Measurements from ENCODE around the gene PRPF18.

DNA sequence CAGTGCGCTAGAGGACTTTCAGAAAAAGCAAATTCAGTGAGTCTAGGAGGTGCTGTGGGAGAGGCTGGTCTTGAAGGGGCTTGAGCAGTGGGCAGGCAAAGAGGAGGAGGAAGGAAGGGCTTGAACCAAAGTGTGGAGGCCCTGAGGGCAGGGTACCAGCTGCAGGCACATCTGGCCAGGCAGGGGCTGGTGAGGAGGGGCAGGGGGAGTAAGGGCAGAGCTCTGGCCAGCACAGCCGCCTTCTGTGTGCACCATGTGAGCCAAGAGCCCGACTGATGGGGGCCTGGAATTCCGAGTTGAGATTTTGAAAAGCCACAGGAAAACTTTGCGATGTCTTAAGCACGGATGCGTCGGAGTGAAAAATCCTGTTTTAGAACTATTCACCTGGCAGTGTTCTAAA lies 74.5 kb downstream of the PRPF18 start:
- TF ChIP-seq POLR2A (IDR thresholded peaks at IDR 0.05), result no peak
- TF ChIP-seq, protein P1, sequence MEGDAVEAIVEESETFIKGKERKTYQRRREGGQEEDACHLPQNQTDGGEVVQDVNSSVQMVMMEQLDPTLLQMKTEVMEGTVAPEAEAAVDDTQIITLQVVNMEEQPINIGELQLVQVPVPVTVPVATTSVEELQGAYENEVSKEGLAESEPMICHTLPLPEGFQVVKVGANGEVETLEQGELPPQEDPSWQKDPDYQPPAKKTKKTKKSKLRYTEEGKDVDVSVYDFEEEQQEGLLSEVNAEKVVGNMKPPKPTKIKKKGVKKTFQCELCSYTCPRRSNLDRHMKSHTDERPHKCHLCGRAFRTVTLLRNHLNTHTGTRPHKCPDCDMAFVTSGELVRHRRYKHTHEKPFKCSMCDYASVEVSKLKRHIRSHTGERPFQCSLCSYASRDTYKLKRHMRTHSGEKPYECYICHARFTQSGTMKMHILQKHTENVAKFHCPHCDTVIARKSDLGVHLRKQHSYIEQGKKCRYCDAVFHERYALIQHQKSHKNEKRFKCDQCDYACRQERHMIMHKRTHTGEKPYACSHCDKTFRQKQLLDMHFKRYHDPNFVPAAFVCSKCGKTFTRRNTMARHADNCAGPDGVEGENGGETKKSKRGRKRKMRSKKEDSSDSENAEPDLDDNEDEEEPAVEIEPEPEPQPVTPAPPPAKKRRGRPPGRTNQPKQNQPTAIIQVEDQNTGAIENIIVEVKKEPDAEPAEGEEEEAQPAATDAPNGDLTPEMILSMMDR (IDR thresholded peaks at IDR 0.05), result no peak
